Right forelimb (tissue), 1 donor: ENCODE measurements around the gene SRRT.
"Not testable (repeated sequence)": the region's sequence is repeated elsewhere in the genome, so short reads cannot be mapped to it uniquely, and the experiment has no call there.

Experiments
- DNase-seq: peaks from one replicate; pipeline ENCODE4 v3.0.0-alpha.2; 2018

SRRT gene

DNA sequence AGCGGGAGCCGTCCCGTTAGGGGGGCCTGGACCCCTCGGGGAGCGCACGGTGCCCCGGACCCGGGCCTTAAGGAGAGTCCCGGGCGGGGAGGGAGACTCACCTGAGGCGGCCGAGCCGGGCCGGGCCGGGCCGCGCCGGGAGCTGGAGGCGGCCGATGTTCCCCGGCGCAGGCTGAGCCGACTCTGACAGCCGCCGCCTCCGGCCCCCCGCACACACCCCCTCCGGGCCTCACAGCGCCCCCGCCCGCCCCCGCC lies 20.7 kb downstream of the SRRT start, which contains the start of gene ACHE:
TSS of gene ACHE (minus strand) at position 188 of the 255 bp plus-strand sequence. CDS start 1,656 bp downstream, outside the sequence.
- no peak for DNase-seq

GRCh38 chr7:100895956-100896731 lies 21.2 kb downstream of the SRRT start:
- no peak for DNase-seq

GRCh38 chr7:100896732-100897608 lies 22.1 kb downstream of the SRRT start:
- peak; percentile 68 for DNase-seq

GRCh38 chr7:100897772-100898454 lies 23.0 kb downstream of the SRRT start:
- DNase-seq, result peak; percentile 3

GRCh38 chr7:100899432-100899831 lies 24.5 kb downstream of the SRRT start:
- peak; percentile 2 for DNase-seq

GRCh38 chr7:100900978-100901377 lies 26.1 kb downstream of the SRRT start:
- DNase-seq, result no peak

GRCh38 chr7:100901921-100902332 lies 27.0 kb downstream of the SRRT start:
- no peak for DNase-seq

- DNase-seq, result no peak
Measured at GRCh38 chr7:100902638-100903037, 27.7 kb downstream of the SRRT start.

DNA sequence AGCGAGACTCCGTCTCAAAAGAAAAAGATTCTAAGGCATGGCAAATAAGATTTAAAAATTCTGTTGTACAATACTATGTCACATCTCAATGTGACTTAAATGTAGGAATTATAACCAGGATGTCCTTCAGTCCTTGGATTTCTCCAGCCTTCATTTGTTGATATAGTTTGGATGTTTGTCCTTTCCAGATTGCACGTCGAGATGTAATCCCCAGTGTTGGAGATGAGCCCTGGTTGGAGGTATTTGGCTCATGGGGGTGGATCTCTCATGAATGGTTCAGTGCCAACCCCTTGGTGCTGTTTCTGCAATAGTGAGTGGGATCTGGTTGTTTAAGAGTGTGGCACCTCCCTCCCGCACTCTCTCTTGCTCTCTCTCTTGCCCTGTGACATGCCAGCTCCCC lies 33.6 kb downstream of the SRRT start:
- no peak for DNase-seq

GRCh38 chr7:100910443-100910842 lies 35.5 kb downstream of the SRRT start:
- not testable (repeated sequence) for DNase-seq

DNA sequence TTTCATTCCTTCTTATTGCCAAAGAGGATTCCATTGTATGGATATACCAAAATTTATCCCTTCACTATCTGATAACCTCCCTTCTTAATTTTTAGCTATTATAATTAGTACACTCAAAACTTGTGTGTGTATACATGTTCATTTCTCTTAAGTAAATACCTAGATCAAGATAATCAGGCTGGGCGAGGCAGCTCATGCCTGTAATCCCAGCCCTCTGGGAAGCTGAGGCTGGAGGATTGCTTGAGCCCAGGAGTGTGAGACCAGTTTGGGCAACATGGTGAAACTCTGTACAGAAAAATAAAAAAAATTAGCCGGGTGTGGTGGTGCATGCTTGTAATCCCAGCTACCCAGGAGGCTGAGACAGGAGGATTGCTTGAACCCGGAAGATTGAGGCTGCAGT lies 36.6 kb downstream of the SRRT start:
- DNase-seq, result no peak

DNA sequence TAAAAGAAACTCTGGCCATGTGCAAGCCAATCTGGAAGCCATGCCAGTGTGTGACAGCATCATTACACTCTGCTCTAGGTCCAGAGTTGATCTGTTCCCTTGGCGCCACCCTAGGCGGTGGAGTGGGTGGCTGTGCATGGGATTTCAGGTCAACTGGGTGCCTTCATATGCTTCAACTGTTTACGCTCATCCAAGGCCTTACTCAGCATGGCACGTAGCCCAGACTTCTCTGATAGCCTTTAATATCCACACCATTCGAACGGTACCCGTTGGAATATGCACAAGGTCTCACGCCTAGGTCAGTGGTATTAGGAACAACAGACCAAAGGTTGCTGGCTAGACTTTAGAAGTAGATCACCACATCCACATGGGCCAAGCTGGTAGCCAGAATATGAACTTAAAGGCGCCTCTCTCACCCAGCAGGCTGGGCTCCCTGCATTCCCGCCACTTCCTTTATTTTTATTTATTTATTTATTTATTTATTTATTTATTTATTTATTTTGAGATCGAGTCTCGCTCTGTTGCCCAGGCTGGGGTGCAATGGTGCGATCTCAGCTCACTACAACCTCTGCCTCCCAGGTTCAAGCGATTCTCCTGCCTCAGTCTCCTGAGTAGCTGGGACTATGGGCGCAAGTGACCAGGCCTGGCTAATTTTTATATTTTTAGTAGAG lies 39.4 kb downstream of the SRRT start:
- DNase-seq, result no peak

GRCh38 chr7:100914879-100915447 lies 40.1 kb downstream of the SRRT start:
- DNase-seq, result no peak

DNA sequence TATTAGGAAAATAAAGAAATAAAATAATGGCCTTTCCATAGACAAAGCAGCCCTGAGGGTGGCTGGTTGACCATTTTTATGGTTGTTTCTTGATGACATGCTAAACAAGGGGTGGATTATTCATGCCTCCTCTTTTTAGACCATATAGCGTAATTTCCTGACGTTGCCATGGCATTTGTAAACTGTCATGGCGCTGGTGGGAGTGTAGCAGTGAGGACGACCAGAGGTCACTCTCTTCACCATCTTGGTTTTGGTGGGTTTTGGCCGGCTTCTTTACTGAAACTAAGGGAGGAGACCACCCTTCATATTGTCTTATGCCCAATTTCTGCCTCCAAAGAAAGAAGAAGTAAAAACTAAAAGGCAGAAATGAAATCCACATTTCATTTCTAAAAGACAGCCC lies 44.4 kb downstream of the SRRT start:
- not testable (repeated sequence) for DNase-seq

DNA sequence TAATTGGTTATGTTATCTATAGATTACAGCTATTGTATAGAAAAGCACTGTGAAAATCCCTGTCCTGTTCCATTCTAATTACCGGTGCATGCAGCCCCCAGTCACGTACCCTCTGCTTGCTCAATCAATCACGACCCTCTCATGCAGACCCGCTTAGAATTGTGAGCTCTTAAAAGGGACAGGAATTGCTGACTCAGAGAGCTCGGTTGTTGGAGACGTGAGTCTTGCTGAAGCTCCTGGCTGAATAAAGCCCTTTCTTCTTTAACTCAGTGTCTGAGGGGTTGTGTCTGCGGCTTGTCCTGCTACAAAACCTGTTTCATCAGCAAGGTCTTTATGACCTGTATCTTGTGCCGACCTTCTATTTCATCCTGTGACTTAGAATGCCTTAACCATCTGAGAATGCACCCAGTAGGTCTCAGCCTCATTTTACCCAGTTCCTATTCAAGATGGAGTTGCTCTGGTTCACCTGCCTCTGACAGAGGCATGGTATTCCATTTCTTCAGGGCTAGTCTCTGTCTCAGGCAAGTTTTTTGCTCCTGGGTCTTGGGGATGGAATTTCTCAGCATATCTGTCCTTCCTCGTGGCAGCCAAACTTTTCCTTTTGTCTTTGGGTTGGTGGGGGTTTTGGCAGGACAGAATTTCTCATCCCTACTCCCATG lies 45.0 kb downstream of the SRRT start:
- DNase-seq, result not testable (repeated sequence)

- DNase-seq, result no peak
Measured at GRCh38 chr7:100921039-100921438, 46.1 kb downstream of the SRRT start.

DNA sequence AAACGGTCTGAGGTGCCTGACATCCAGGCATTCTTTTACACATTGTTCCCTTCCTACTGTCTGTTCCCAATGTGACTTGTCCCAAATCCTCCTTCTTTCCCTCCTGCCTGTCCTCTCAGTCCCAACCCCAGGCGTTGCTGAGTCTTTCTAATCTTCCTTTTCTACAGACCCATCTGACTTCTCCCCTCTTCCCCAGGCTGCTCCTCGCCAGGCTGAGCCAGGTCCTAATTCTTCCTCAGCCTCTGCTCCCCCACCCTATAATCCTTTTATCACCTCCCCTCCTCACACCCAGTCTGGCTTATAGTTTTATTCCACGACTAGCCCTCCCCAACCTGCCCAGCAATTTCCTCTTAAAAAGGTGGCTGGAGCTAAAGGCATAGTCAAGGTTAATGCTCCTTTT lies 48.7 kb downstream of the SRRT start:
- DNase-seq, result not testable (repeated sequence)

DNA sequence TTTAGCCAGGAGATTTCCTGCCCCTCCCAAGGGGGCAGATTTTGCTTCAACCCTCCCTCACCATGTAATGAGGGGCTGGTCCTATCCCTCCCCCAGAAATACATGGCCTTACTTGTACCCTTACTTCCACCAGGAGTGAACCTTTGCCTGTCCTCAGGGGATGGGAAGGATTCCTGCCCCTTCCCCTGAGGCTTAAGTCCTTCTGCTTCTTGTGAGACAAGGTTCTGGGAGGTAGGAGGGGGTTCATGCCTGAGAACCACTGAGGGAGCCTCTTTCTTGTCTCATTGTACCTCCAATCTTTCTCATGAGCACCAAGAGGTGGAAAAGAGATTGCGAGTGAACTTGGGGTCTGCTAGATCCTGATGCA lies 54.9 kb downstream of the SRRT start:
- no peak for DNase-seq

GRCh38 chr7:100933734-100934133 lies 58.8 kb downstream of the SRRT start:
- no peak for DNase-seq

GRCh38 chr7:100935381-100935780 lies 60.5 kb downstream of the SRRT start:
- DNase-seq, result not testable (repeated sequence)

GRCh38 chr7:100936167-100936566 lies 61.3 kb downstream of the SRRT start:
- not testable (repeated sequence) for DNase-seq
